Limb (tissue), 2 donors: ENCODE data around the gene CLEC2D.
"Not testable (repeated sequence)": the region's sequence is repeated elsewhere in the genome, so short reads cannot be mapped to it uniquely, and the experiment has no call there.

Experiments used
- DNase-seq, 2 donors: peaks; one replicate each; pipeline ENCODE4 v3.0.0-alpha.2; 2016; ENCODE audit errors: extremely low spot score in 2 of 2

CLEC2D gene

GRCh38 chr12:9669534-9669933 is at the start of gene CLEC2D:
Gene CLEC2D, plus strand, starts transcription at chr12:9669713. Its CDS starts 22 bp downstream, at chr12:9669735.
- no peak for DNase-seq

- no peak for DNase-seq
Observed at GRCh38 chr12:9625019-9625418, 44.5 kb upstream of the CLEC2D start.

GRCh38 chr12:9626291-9626690 is 43.2 kb upstream of the CLEC2D start:
- no peak for DNase-seq

- DNase-seq: no peak
Observed at GRCh38 chr12:9626821-9627220, 42.7 kb upstream of the CLEC2D start.

GRCh38 chr12:9632766-9633165 is 36.7 kb upstream of the CLEC2D start:
- no peak for DNase-seq

GRCh38 chr12:9634177-9634803 is 35.2 kb upstream of the CLEC2D start:
- no peak for DNase-seq

GRCh38 chr12:9634969-9635754 is 34.4 kb upstream of the CLEC2D start:
- no peak for DNase-seq

- DNase-seq: no peak
Observed at GRCh38 chr12:9636150-9636850, 33.2 kb upstream of the CLEC2D start.

GRCh38 chr12:9636851-9637206 is 32.7 kb upstream of the CLEC2D start:
- no peak for DNase-seq

GRCh38 chr12:9640024-9640423 is 29.5 kb upstream of the CLEC2D start:
- no peak for DNase-seq

GRCh38 chr12:9642606-9643265 is 26.8 kb upstream of the CLEC2D start:
- DNase-seq: no peak

GRCh38 chr12:9643266-9643660 is 26.2 kb upstream of the CLEC2D start:
- DNase-seq: no peak

- not testable (repeated sequence) for DNase-seq
Observed at GRCh38 chr12:9644985-9645551, 24.4 kb upstream of the CLEC2D start.

GRCh38 chr12:9646794-9647781 is 22.4 kb upstream of the CLEC2D start:
- peak in 1 of 2 donors; percentile 37 for DNase-seq

GRCh38 chr12:9647825-9648700 is 21.4 kb upstream of the CLEC2D start:
- DNase-seq: peak; percentile 84 to 92

- DNase-seq: no peak
Observed at GRCh38 chr12:9648701-9649531, 20.6 kb upstream of the CLEC2D start.

GRCh38 chr12:9649532-9649940 is 20.0 kb upstream of the CLEC2D start:
- peak in 1 of 2 donors; percentile 8 for DNase-seq

- DNase-seq: no peak
Observed at GRCh38 chr12:9650151-9650576, 19.3 kb upstream of the CLEC2D start.
